K562 (cell line): ENCODE data around the gene PYGB.
A peak's percentile ranks its signal among the peaks of the same experiment; 100 is the strongest.

ENCODE experiments used
- BRCA1 ChIP-seq, 2 experiments: fragments of 450-650 bp in 1 of 2; sonication (generic) in 1 of 2; formaldehyde crosslinking in 1 of 2; IDR thresholded peaks; 2 replicates each; pipeline versions ENCODE4 v1.5.0 to v1.6.1; 2017 to 2020; ENCODE audit warnings: mild to moderate bottlenecking in 1 of 2, missing genetic modification reagents in 1 of 2
- ELF4 ChIP-seq: fragments of 450-650 bp; formaldehyde crosslinking; IDR thresholded peaks from 2 replicates; pipeline ENCODE4 v1.4.0; 2022; ENCODE audit warnings: missing genetic modification characterization
- FOS ChIP-seq: IDR thresholded peaks from 3 replicates; pipeline ENCODE4 v1.6.1; 2011; ENCODE audit not compliant: insufficient read length; ENCODE audit errors: extremely low read depth
- HNRNPUL1 ChIP-seq: fragments of 200-400 bp; formaldehyde crosslinking; IDR thresholded peaks from 2 replicates; pipeline ENCODE4 v1.6.1; 2017; ENCODE audit warnings: low read length
- KLF6 ChIP-seq: fragments of 250-450 bp; sonication (Bioruptor Pico); IDR thresholded peaks from 2 replicates; pipeline ENCODE4 v1.4.0; 2020; ENCODE audit warnings: mild to moderate bottlenecking, moderate library complexity, borderline replicate concordance
- MYC ChIP-seq, 2 experiments: fragments of 250-450 bp in 1 of 2; sonication (Bioruptor Pico) in 1 of 2; IDR thresholded peaks; 2 replicates each; pipeline versions ENCODE4 v1.5.1 to v1.6.1; 2012 to 2021; ENCODE audit warnings: low read depth in 2 of 2, borderline replicate concordance in 1 of 2, improper control_type of control experiment in 1 of 2, low read length in 1 of 2, mild to moderate bottlenecking in 1 of 2, moderate library complexity in 1 of 2
- RBFOX2 ChIP-seq: fragments of 200-400 bp; formaldehyde crosslinking; IDR thresholded peaks from 2 replicates; pipeline ENCODE4 v1.6.1; 2017; ENCODE audit warnings: low read depth, mild to moderate bottlenecking, low read length, moderate library complexity
- SIN3A ChIP-seq, 2 experiments: fragments of 150-350 bp in 1 of 2; IDR thresholded peaks; 2 replicates each; pipeline ENCODE4 v1.6.1; 2011 to 2016; ENCODE audit warnings: borderline replicate concordance in 2 of 2, low read depth in 2 of 2, low read length in 2 of 2, mild to moderate bottlenecking in 2 of 2, moderate library complexity in 2 of 2; ENCODE audit not compliant: control insufficient read depth in 1 of 2
- TAF15 ChIP-seq: fragments of 200-400 bp; formaldehyde crosslinking; IDR thresholded peaks from 2 replicates; pipeline ENCODE4 v1.6.1; 2017; ENCODE audit warnings: mild to moderate bottlenecking, low read depth, low read length, moderate library complexity
- ZNF830 ChIP-seq: fragments of 250-450 bp; sonication (Bioruptor Pico); IDR thresholded peaks from 2 replicates; pipeline ENCODE4 v1.5.0; 2021; ENCODE audit warnings: mild to moderate bottlenecking
- TF ChIP-seq, protein P1 (sequence below), 3 experiments: IDR thresholded peaks in 2 of 3; conservative IDR thresholded peaks in 1 of 3; 2 replicates each; pipeline ENCODE4 v1.5.1; 2011 to 2012; ENCODE audit warnings: low read length in 3 of 3, mild to moderate bottlenecking in 3 of 3, control low read depth in 2 of 3, improper control_type of control experiment in 1 of 3, inconsistent platforms in 1 of 3, low read depth in 1 of 3, mixed read lengths in 1 of 3, moderate library complexity in 1 of 3; ENCODE audit not compliant: insufficient read depth in 2 of 3
- TF ChIP-seq, protein P2 (sequence below): sonication (generic); formaldehyde crosslinking; IDR thresholded peaks from 2 replicates; pipeline ENCODE4 v1.8.1; 2023; ENCODE audit warnings: mild to moderate bottlenecking, missing genetic modification reagents
- TF ChIP-seq, protein P3 (sequence below): sonication (generic); formaldehyde crosslinking; IDR thresholded peaks from 2 replicates; pipeline ENCODE4 v1.9.0; 2022; ENCODE audit warnings: mild to moderate bottlenecking, missing genetic modification reagents

DNA sequence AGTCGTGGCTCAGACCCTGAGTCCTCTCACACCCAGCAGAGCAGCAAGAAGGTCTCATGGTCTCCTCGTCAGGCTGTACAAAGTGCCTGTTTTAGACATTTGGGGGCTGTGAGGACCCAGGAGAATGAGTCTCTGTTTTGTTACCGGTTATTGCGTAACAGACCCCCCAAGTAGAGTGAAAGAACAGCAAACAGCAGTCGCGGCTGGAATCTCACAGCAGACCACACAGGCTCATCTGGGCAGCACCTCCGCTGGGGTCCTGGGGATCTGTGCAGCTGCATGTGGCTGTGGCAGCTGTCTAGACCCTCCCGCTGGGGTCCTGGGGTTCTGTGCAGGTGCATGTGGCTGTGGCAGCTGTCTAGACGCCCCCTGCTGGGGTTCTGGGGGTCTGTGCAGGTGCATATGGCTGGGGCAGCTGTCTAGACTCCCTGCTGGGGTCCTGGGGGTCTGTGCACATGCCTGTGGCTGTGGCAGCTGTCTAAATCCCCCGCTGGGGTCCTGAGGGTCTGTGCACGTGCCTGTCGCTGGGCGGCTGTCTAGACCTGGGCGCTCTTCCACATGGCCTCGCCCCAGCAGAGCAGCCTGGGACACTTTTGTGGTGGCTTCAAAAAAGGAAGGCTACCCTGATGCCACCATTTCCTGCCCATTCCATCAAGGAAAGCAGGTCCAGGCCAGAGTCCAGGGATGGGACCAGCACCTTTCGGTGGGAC, 27.7 kb upstream of the PYGB start:
- TF ChIP-seq KLF6 (CRISPR knock-in tag) (no peak), FOS (no peak), SIN3A (IDR thresholded peaks at IDR 0.05; ENCODE audit: borderline replicate concordance in 2 of 2, control insufficient read depth in 1 of 2, low read depth in 2 of 2, low read length in 2 of 2) (no peak), ELF4 (CRISPR knock-in tag) (no peak), ZNF830 (CRISPR knock-in tag) (no peak), MYC (IDR thresholded peaks at IDR 0.05; ENCODE audit: low read depth, low read length) (no peak), MYC (CRISPR knock-in tag; IDR thresholded peaks at IDR 0.05; ENCODE audit: borderline replicate concordance, low read depth) (no peak), RBFOX2 (no peak), HNRNPUL1 (no peak), TAF15 (no peak), BRCA1 (IDR thresholded peaks at IDR 0.05) (no peak), BRCA1 (CRISPR knock-in tag; IDR thresholded peaks at IDR 0.05) (no peak)
- TF ChIP-seq, protein P1, sequence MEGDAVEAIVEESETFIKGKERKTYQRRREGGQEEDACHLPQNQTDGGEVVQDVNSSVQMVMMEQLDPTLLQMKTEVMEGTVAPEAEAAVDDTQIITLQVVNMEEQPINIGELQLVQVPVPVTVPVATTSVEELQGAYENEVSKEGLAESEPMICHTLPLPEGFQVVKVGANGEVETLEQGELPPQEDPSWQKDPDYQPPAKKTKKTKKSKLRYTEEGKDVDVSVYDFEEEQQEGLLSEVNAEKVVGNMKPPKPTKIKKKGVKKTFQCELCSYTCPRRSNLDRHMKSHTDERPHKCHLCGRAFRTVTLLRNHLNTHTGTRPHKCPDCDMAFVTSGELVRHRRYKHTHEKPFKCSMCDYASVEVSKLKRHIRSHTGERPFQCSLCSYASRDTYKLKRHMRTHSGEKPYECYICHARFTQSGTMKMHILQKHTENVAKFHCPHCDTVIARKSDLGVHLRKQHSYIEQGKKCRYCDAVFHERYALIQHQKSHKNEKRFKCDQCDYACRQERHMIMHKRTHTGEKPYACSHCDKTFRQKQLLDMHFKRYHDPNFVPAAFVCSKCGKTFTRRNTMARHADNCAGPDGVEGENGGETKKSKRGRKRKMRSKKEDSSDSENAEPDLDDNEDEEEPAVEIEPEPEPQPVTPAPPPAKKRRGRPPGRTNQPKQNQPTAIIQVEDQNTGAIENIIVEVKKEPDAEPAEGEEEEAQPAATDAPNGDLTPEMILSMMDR (IDR thresholded peaks at IDR 0.05 in 2 of 3, conservative IDR thresholded peaks at IDR 0.05 in 1 of 3; ENCODE audit: insufficient read depth in 2 of 3, low read depth in 1 of 3, low read length in 3 of 3) = peak; percentile 22 to 30 (median 23); a peak in 3 of 6 replicates
- TF ChIP-seq, protein P2, sequence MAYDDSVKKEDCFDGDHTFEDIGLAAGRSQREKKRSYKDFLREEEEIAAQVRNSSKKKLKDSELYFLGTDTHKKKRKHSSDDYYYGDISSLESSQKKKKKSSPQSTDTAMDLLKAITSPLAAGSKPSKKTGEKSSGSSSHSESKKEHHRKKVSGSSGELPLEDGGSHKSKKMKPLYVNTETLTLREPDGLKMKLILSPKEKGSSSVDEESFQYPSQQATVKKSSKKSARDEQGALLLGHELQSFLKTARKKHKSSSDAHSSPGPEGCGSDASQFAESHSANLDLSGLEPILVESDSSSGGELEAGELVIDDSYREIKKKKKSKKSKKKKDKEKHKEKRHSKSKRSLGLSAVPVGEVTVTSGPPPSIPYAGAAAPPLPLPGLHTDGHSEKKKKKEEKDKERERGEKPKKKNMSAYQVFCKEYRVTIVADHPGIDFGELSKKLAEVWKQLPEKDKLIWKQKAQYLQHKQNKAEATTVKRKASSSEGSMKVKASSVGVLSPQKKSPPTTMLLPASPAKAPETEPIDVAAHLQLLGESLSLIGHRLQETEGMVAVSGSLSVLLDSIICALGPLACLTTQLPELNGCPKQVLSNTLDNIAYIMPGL = no peak
- TF ChIP-seq, protein P3, sequence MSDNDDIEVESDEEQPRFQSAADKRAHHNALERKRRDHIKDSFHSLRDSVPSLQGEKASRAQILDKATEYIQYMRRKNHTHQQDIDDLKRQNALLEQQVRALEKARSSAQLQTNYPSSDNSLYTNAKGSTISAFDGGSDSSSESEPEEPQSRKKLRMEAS (CRISPR knock-in tag) = no peak
